ENCODE measurements around the gene WDR11.
"Not testable (repeated sequence)": the region's sequence is repeated elsewhere in the genome, so short reads cannot be mapped to it uniquely, and the experiment has no call there.

WDR11 gene

GRCh38 chr10:120891365-120891764 is 40.2 kb downstream of the WDR11 start:
- H3K4me3 ChIP-seq (ENCODE audit: control insufficient read depth, low read depth, low read length): no peak overlapping the region
- peak; percentile 21 for DNase-seq (ENCODE audit: low read depth)
- no peak for TF ChIP-seq CTCF (IDR thresholded peaks at IDR 0.05; ENCODE audit: control insufficient read depth, insufficient read depth, low read depth, low read length, missing control alignments)

DNA sequence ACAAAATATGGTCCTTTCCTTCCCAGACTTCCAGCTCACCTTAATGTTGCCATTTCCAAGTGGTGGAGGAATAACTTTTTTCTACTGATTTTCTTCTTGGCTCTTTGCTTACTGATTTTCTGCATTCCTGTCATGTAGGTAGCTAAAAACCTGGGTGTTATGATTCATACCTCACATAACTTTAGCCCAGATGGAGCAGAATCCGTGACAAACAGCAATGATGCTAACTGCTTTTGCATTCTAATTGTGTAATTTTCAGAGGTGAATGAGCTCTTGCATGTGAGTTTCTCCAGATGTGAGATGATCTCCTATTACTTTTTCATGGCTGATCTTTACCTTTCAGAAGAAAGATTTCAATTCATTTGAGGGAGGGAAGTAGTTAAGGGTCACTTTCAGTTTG is 43.4 kb downstream of the WDR11 start:
- no peak for DNase-seq (ENCODE audit: low read depth)
- TF ChIP-seq CTCF (IDR thresholded peaks at IDR 0.05; ENCODE audit: control insufficient read depth, insufficient read depth, low read depth, low read length, missing control alignments): no peak
- H3K4me3 ChIP-seq (ENCODE audit: control insufficient read depth, low read depth, low read length): no peak overlapping the region

- no peak for TF ChIP-seq CTCF (IDR thresholded peaks at IDR 0.05; ENCODE audit: control insufficient read depth, insufficient read depth, low read depth, low read length, missing control alignments)
- no peak for DNase-seq (ENCODE audit: low read depth)
- no peak overlapping the region for H3K4me3 ChIP-seq (ENCODE audit: control insufficient read depth, low read depth, low read length)
Measured at GRCh38 chr10:120897343-120897742, 46.2 kb downstream of the WDR11 start.

DNA sequence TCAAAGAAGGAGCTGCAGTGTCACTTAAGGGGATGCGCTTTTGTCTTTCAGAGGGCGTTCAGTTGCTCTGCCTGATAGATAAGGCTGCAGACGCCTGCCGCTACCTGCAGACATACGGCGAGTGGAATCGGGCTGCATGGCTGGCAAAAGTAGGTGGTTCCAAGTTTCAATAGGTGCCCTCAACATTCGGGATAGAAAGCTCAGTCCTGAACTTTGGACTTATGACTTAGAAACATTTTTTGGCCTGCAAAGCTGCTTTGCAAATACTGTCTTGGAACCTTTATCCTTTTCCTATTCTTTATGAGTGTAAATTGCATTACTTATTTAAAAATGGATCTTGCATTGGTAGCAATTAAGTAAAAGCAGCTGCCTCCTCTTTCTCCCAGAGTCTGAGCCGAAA is 54.1 kb downstream of the WDR11 start:
- no peak for DNase-seq (ENCODE audit: low read depth)
- TF ChIP-seq CTCF (IDR thresholded peaks at IDR 0.05; ENCODE audit: control insufficient read depth, insufficient read depth, low read depth, low read length, missing control alignments): no peak

GRCh38 chr10:120917521-120918250 is 66.5 kb downstream of the WDR11 start:
- H3K4me3 ChIP-seq (ENCODE audit: control insufficient read depth, low read depth, low read length): no peak overlapping the region
- DNase-seq (ENCODE audit: low read depth): no peak
- TF ChIP-seq CTCF (IDR thresholded peaks at IDR 0.05; ENCODE audit: control insufficient read depth, insufficient read depth, low read depth, low read length, missing control alignments): no peak

More for the DNA sequence above, 54.1 kb downstream of the WDR11 start:
- H3K4me3 ChIP-seq (ENCODE audit: control insufficient read depth, low read depth, low read length): no peak overlapping the region

DNA sequence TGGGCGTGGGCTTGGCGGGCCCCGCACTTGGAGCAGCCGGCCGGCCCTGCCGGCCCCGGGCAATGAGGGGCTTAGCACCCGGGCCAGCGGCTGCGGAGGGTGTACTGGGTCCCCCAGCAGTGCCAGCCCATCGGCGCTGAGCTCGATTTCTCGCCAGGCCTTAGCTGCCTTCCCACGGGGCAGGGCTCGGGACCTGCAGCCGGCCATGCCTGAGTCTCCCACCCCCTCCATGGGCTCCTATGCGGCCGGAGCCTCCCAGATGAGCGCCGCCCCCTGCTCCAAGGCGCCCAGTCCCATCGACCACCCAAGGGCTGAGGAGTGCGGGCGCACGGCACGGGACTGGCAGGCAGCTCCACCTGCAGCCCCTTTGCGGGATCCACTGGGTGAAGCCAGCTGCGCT is 72.7 kb downstream of the WDR11 start:
- not testable (repeated sequence) for DNase-seq (ENCODE audit: low read depth)

DNA sequence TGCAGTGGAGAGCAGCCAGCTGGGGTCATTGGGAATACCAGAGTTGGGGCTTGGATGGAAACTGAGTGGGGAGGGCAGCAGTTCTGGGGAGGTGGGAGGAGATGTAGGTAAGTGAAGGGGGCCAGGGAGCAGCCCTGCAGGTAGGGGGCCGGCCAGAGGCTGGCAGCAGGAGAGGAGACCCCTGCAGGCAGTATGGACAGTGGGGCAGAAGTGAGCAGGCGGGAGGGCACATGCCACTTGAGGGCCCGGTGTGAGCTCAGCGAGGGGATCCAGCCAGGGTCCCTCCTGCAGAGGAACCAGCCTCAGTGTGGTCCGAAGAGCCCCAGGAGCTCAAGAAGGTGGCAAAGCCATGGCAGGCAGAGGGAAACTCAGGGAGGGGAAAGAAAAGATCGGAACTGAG is 75.4 kb downstream of the WDR11 start:
- TF ChIP-seq CTCF (IDR thresholded peaks at IDR 0.05; ENCODE audit: control insufficient read depth, insufficient read depth, low read depth, low read length, missing control alignments): no peak
- H3K4me3 ChIP-seq (ENCODE audit: control insufficient read depth, low read depth, low read length): no peak overlapping the region
- no peak for DNase-seq (ENCODE audit: low read depth)

More for the DNA sequence above, 72.7 kb downstream of the WDR11 start:
- H3K4me3 ChIP-seq (ENCODE audit: control insufficient read depth, low read depth, low read length): not testable (repeated sequence)
